Bronchial epithelial cell (primary cell): ENCODE measurements around the gene FBN1. TPM values are rescaled to one million over a fixed set of nuclear protein-coding genes. Genes with fewer than 3 reads are reported as not detected.

Experiments
- DNase-seq: peaks from one replicate; pipeline ENCODE4 v3.0.0-alpha.2; 2010; ENCODE audit warnings: low read depth
- FAIRE-seq: peaks from 2 replicates; lab custom pipeline; 2011; peaks lifted over from hg19 to GRCh38; lab: Jason Lieb, UNC
- H3K27me3 ChIP-seq: 2 replicates; pipeline ENCODE4 v1.5.1; 2011; ENCODE audit warnings: low read length; ENCODE audit not compliant: control insufficient read depth, insufficient read depth
- H3K36me3 ChIP-seq: 2 replicates; pipeline ENCODE4 v1.5.1; 2011; ENCODE audit warnings: low read length; ENCODE audit not compliant: control insufficient read depth, insufficient read depth
- H3K4me3 ChIP-seq: 2 replicates; pipeline ENCODE4 v1.5.1; 2011; ENCODE audit warnings: mild to moderate bottlenecking, low read depth, low read length, control low read depth
- total RNA-seq: library from RNA; depleted of rRNA; stranded (reverse); fragments of >200 nt; gene quantifications from 2 replicates; pipeline ENCODE4 v1.2.1, GENCODE V29; 2014
- TF ChIP-seq, protein P1 (sequence below): IDR thresholded peaks from 2 replicates; pipeline ENCODE4 v1.5.1; 2011; ENCODE audit warnings: mild to moderate bottlenecking, moderate library complexity, low read length, control low read depth, inconsistent platforms; ENCODE audit not compliant: insufficient read depth, severe bottlenecking

The FBN1 gene
- total RNA-seq, 1 donor from 2014 or later: 6.3 TPM

- no peaks in the 10 kb centered on the region for H3K36me3 ChIP-seq
- FAIRE-seq: no peak
- no peak overlapping the region for H3K4me3 ChIP-seq
- no peaks in the 10 kb centered on the region for H3K27me3 ChIP-seq
- DNase-seq: no peak
- TF ChIP-seq, protein P1, sequence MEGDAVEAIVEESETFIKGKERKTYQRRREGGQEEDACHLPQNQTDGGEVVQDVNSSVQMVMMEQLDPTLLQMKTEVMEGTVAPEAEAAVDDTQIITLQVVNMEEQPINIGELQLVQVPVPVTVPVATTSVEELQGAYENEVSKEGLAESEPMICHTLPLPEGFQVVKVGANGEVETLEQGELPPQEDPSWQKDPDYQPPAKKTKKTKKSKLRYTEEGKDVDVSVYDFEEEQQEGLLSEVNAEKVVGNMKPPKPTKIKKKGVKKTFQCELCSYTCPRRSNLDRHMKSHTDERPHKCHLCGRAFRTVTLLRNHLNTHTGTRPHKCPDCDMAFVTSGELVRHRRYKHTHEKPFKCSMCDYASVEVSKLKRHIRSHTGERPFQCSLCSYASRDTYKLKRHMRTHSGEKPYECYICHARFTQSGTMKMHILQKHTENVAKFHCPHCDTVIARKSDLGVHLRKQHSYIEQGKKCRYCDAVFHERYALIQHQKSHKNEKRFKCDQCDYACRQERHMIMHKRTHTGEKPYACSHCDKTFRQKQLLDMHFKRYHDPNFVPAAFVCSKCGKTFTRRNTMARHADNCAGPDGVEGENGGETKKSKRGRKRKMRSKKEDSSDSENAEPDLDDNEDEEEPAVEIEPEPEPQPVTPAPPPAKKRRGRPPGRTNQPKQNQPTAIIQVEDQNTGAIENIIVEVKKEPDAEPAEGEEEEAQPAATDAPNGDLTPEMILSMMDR: no peak
These were observed 5.4 kb upstream of the FBN1 start for GRCh38 chr15:48650931-48651330.

DNA sequence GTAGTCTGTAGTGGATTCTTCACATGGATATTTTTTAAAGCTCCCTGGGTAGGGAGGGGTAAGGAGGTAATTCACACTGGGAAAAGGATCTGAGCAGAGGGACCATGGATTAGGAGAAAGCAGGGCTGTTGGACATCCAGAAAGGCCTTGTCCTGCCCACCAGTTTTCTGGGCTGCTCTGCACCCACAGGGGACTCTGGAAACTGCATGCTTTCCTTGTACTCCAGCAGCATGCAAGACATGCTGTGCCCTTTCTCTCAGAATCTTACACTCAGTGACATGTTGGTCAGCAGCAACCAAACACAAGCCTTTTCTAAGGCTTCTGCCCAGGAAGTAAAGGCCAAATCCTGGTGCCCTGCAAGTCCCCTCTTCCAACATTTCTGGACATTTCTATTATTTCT, 2.5 kb upstream of the FBN1 start:
- H3K4me3 ChIP-seq: no peak overlapping the region
- FAIRE-seq: no peak
- peaks cover 7% of the 10 kb centered on the region for H3K27me3 ChIP-seq
- H3K36me3 ChIP-seq: no peaks in the 10 kb centered on the region
- DNase-seq: no peak
- TF ChIP-seq, protein P1: no peak

DNA sequence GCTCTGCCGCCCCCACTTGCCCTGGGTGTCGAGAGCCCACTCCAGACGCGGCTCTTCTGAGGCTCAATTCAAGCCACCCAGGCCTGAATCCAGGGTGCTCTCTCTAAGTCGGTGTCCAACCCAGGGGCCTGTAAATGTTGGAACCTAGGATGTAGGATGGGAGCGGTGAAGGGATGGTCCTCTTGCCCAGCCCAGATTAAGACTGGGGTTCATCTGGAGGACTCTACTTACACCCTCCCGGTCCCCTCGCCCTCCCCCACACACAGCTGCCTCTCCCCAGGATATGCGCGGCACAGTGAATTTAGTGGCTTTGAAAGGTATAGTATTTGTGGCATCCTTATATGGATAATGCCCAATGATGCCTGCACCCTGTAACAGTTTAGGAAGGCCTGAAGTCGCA, 822 bp upstream of the FBN1 start:
- Histone ChIP-seq H3K4me3 (peak overlapping the region; percentile 46), H3K27me3 (peaks cover 7% of the 10 kb centered on the region), H3K36me3 (no peaks in the 10 kb centered on the region)
- TF ChIP-seq, protein P1: no peak
- no peak for FAIRE-seq
- no peak for DNase-seq

GRCh38 chr15:48644827-48645557, 517 bp downstream of the FBN1 start:
- Histone ChIP-seq H3K27me3 (peaks cover 7% of the 10 kb centered on the region), H3K36me3 (no peaks in the 10 kb centered on the region), H3K4me3 (peak overlapping the region; percentile 46)
- no peak for DNase-seq
- FAIRE-seq: no peak
- TF ChIP-seq, protein P1: no peak

DNA sequence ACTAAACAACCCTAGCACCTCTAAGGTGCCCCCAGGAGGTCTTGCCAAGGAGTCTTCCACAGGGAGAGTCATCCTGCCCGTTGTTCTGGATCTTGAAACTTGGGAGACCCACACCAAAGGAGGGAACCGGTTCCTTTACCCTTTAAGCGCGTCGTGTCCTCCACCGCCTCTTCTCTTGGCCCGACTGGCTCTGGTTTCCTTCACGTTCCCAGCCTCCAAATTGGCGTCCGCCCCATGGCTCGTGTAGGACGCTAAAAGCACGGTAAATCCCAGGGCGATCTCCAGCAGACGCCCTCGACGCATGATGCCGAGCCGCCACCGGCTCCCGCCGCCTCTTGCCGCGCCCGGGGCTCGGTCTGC, 1.1 kb downstream of the FBN1 start:
- FAIRE-seq: no peak
- Histone ChIP-seq H3K36me3 (no peaks in the 10 kb centered on the region), H3K4me3 (no peak overlapping the region), H3K27me3 (peaks cover 7% of the 10 kb centered on the region)
- TF ChIP-seq, protein P1: no peak
- DNase-seq: no peak
